ENCODE measurements around the gene PCGF5.

GRCh38 chr10:91287912-91288311 is 67.4 kb downstream of the PCGF5 start:
- no peak for TF ChIP-seq GABPA (IDR thresholded peaks at IDR 0.05; ENCODE audit: low read depth)
- no peak for TF ChIP-seq POLR2AphosphoS5 (IDR thresholded peaks at IDR 0.05; ENCODE audit: low read depth)
- no peak for TF ChIP-seq CTCF (IDR thresholded peaks at IDR 0.05; ENCODE audit: insufficient read depth, low read length)

All from HL-60 (cell line).